HL-60 (cell line): ENCODE measurements around the gene PPP1R37.

Experiments
- GABPA ChIP-seq: IDR thresholded peaks from 2 replicates; pipeline ENCODE4 v1.6.1; 2012; ENCODE audit warnings: low read depth
- TF ChIP-seq, protein P1 (sequence below): IDR thresholded peaks from one replicate; pipeline ENCODE4 v1.5.1; 2011; ENCODE audit warnings: low read length, control low read depth, inconsistent platforms; ENCODE audit not compliant: insufficient read depth
- TF ChIP-seq, protein P2 (sequence below): IDR thresholded peaks from 2 replicates; pipeline ENCODE4 v1.6.1; 2012; ENCODE audit warnings: low read depth; ENCODE audit not compliant: insufficient replicate concordance

DNA sequence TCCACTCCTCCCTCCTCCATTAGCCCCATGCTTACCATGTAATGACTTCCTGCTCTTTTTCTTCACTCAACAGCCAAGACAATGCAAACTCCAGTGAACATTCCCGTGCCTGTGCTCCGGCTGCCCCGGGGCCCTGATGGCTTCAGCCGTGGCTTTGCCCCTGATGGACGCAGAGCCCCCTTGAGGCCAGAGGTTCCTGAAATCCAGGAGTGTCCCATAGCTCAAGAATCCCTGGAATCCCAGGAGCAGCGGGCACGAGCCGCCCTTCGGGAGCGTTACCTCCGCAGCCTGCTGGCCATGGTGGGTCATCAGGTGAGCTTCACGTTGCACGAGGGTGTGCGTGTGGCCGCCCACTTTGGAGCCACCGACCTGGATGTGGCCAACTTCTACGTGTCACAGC, 2.9 kb upstream of the PPP1R37 start:
- TF ChIP-seq, protein P1, sequence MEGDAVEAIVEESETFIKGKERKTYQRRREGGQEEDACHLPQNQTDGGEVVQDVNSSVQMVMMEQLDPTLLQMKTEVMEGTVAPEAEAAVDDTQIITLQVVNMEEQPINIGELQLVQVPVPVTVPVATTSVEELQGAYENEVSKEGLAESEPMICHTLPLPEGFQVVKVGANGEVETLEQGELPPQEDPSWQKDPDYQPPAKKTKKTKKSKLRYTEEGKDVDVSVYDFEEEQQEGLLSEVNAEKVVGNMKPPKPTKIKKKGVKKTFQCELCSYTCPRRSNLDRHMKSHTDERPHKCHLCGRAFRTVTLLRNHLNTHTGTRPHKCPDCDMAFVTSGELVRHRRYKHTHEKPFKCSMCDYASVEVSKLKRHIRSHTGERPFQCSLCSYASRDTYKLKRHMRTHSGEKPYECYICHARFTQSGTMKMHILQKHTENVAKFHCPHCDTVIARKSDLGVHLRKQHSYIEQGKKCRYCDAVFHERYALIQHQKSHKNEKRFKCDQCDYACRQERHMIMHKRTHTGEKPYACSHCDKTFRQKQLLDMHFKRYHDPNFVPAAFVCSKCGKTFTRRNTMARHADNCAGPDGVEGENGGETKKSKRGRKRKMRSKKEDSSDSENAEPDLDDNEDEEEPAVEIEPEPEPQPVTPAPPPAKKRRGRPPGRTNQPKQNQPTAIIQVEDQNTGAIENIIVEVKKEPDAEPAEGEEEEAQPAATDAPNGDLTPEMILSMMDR: no peak
- TF ChIP-seq, protein P2, sequence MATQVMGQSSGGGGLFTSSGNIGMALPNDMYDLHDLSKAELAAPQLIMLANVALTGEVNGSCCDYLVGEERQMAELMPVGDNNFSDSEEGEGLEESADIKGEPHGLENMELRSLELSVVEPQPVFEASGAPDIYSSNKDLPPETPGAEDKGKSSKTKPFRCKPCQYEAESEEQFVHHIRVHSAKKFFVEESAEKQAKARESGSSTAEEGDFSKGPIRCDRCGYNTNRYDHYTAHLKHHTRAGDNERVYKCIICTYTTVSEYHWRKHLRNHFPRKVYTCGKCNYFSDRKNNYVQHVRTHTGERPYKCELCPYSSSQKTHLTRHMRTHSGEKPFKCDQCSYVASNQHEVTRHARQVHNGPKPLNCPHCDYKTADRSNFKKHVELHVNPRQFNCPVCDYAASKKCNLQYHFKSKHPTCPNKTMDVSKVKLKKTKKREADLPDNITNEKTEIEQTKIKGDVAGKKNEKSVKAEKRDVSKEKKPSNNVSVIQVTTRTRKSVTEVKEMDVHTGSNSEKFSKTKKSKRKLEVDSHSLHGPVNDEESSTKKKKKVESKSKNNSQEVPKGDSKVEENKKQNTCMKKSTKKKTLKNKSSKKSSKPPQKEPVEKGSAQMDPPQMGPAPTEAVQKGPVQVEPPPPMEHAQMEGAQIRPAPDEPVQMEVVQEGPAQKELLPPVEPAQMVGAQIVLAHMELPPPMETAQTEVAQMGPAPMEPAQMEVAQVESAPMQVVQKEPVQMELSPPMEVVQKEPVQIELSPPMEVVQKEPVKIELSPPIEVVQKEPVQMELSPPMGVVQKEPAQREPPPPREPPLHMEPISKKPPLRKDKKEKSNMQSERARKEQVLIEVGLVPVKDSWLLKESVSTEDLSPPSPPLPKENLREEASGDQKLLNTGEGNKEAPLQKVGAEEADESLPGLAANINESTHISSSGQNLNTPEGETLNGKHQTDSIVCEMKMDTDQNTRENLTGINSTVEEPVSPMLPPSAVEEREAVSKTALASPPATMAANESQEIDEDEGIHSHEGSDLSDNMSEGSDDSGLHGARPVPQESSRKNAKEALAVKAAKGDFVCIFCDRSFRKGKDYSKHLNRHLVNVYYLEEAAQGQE: no peak
- TF ChIP-seq GABPA: no peak
